ENCODE measurements around the gene CALML4. TPM values are rescaled to one million over a fixed set of nuclear protein-coding genes. Genes with fewer than 3 reads are reported as not detected.
"Not testable (repeated sequence)": the region's sequence is repeated elsewhere in the genome, so short reads cannot be mapped to it uniquely, and the experiment has no call there.

CALML4 gene
- total RNA-seq (ENCODE audit: insufficient read depth, low replicate concordance): 13.0 TPM

GRCh38 chr15:68204776-68205557 is at the start of gene CALML4:
Gene CALML4 (minus strand): TSS chr15:68205332. CDS start chr15:68205247, 85 bp downstream.
- DNase-seq (ENCODE audit: low spot score): peak; percentile 83

GRCh38 chr15:68252925-68253534 is 47.9 kb upstream of the CALML4 start:
- peak; percentile 84 for DNase-seq (ENCODE audit: low spot score)

GRCh38 chr15:68249058-68249713 is 44.1 kb upstream of the CALML4 start:
- DNase-seq (ENCODE audit: low spot score): no peak

GRCh38 chr15:68244235-68244634 is 39.1 kb upstream of the CALML4 start:
- DNase-seq (ENCODE audit: low spot score): no peak

GRCh38 chr15:68241088-68241935 is 36.2 kb upstream of the CALML4 start:
- no peak for DNase-seq (ENCODE audit: low spot score)

GRCh38 chr15:68239025-68239424 is 33.9 kb upstream of the CALML4 start:
- DNase-seq (ENCODE audit: low spot score): no peak

GRCh38 chr15:68235022-68235421 is 29.9 kb upstream of the CALML4 start:
- DNase-seq (ENCODE audit: low spot score): no peak

GRCh38 chr15:68234520-68234919 is 29.4 kb upstream of the CALML4 start:
- DNase-seq (ENCODE audit: low spot score): not testable (repeated sequence)

GRCh38 chr15:68234060-68234459 is 28.9 kb upstream of the CALML4 start:
- DNase-seq (ENCODE audit: low spot score): peak; percentile 76

- DNase-seq (ENCODE audit: low spot score): no peak
Measured at GRCh38 chr15:68232937-68233336, 27.8 kb upstream of the CALML4 start.

- DNase-seq (ENCODE audit: low spot score): no peak
Measured at GRCh38 chr15:68232449-68232848, 27.3 kb upstream of the CALML4 start.

GRCh38 chr15:68231102-68231818 is 26.1 kb upstream of the CALML4 start:
- peak; percentile 45 for DNase-seq (ENCODE audit: low spot score)

GRCh38 chr15:68230157-68231100 is 25.3 kb upstream of the CALML4 start:
- no peak for DNase-seq (ENCODE audit: low spot score)

- DNase-seq (ENCODE audit: low spot score): peak; percentile 89
Measured at GRCh38 chr15:68229386-68230156, 24.4 kb upstream of the CALML4 start, which contains the start of gene CLN6. Gene CLN6 (minus strand): TSS chr15:68229728. CDS start chr15:68229584, 144 bp downstream.

GRCh38 chr15:68228971-68229385 is 23.8 kb upstream of the CALML4 start:
- DNase-seq (ENCODE audit: low spot score): no peak

GRCh38 chr15:68228143-68228970 is 23.2 kb upstream of the CALML4 start:
- no peak for DNase-seq (ENCODE audit: low spot score)

GRCh38 chr15:68227643-68228142 is 22.6 kb upstream of the CALML4 start:
- no peak for DNase-seq (ENCODE audit: low spot score)

GRCh38 chr15:68225442-68225841 is 20.3 kb upstream of the CALML4 start:
- DNase-seq (ENCODE audit: low spot score): not testable (repeated sequence)

Data from umbilical cord (tissue), 2 donors.